Measurements from ENCODE around the gene NRF1.
"Not testable (repeated sequence)": the region's sequence is repeated elsewhere in the genome, so short reads cannot be mapped to it uniquely, and the experiment has no call there.

The NRF1 gene

DNA sequence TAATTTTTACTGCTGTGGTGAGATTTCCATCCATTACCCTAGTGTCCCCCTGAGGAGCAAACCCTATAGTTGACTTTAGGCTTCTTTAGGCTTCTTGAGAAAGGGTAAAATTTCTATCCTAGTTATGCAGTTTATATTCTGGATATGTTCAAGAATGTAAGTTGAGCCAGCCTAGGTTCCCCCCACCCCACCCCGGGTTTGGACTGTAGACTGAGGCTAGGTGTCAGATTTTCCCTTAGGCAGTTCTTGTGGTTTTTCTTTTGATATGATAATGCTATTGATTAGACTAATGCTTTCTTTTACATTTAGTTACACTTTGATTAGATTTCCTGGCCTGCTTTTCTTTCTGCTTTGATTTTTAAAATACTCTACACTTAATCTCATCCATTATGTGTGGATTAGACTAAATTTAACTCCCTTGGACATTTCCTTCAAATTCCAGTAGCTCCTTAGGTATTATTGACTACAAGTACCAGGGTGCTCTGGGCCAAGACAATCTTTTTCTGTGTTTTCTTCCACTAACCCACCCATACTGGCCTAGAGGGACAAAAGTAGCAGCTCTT lies 37.7 kb downstream of the NRF1 start:
- no peak for DNase-seq (ENCODE audit: low read depth)

DNA sequence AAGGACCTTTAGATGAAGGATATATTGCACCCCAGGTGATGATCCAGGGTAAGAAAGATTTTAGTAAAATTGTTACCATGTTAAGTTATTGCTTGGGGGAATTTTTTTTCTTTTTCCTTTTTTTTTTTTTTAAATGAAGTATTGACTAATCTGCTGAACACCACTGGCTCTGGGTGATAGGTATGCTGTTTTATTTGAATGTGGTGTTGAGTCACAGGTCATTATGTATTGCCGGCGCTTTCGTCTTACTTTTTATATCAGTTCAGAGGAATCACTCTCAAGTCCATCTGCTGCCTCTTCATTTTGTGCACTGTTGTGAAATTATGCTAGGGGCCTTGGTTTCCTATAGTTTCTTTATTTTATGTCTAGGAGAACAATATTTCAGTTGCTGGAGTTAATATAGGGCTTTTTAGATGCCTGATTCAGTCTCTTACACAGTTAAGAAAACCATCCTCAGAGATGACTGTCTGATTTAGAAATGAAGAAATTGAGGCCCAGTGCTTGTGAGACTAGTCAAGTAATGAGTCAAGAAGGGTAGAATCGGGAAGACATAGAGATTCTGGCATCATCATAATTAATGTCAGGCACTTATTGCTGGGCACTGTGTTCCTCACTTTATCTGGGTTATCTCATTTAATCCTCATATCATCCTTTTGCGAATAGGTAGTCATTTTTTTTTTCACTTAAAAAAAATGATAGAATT lies 38.7 kb downstream of the NRF1 start:
- DNase-seq (ENCODE audit: low read depth) = no peak

DNA sequence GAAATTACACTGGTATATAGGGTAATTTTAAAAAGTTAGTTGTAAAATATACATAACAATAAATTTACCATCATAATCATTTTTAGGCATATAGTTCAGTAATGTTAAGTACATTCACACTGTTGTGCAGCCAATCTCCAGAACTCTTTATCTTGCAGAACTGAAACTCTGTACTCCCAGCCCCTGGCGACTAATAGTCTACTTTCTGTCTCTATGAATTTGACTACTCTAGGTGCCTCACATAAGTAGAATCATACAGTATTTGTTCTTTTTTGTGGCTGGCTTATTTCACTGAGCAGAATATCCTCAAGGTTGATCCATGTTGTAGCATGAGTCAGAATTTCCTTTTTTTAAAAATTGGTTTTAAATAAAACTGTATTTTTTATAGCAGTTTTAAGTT lies 41.4 kb downstream of the NRF1 start:
- no peak for DNase-seq (ENCODE audit: low read depth)

DNA sequence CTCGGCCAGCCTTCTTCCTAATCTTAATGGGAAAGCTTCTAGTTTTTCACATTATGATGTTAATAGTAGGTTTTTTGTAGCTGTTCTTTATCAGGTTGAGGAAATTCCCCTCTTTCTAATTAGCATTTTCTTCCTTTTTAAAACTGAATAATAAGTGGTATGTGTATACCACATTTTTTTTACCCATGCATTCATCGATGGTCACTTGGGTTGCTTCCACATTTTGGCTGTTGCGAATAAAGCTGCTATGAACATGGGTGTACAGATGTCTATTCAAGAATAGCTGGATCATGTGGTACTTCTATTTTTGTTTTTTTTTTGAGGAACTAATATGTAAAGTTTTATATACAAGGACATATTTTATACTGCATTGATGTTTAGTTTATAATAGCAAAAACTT lies 44.3 kb downstream of the NRF1 start:
- no peak for DNase-seq (ENCODE audit: low read depth)

DNA sequence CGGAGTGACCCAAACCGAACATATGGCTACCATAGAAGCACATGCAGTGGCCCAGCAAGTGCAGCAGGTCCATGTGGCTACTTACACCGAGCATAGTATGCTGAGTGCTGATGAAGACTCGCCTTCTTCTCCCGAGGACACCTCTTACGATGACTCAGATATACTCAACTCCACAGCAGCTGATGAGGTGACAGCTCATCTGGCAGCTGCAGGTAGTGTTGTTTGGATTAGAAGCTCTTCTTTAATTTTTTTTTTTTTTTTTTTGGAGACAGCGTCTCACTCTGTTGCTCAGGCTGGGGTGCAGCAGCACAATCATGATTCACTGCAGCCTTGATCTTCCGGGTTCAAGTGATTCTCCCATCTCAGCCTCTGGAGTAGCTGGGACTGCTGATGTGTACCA lies 45.8 kb downstream of the NRF1 start:
- no peak for DNase-seq (ENCODE audit: low read depth)

DNA sequence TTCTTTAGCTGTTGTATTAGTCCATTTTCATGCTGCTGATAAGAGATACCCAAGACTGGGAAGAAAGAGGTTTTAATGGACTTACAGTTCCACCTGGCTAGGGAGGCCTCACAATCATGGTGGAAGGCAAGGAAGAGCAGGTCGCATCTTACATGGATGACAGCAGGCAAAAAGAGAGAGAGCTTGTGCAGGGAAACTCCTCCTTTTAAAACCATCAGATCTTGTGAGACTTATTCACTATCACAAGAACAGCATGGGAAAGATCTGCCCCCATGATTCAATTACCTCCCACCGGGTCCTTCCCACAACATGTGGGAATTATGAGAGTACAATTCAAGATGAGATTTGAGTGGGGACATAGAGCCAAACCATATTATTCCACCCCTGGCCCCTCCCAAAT lies 48.4 kb downstream of the NRF1 start:
- not testable (repeated sequence) for DNase-seq (ENCODE audit: low read depth)

DNA sequence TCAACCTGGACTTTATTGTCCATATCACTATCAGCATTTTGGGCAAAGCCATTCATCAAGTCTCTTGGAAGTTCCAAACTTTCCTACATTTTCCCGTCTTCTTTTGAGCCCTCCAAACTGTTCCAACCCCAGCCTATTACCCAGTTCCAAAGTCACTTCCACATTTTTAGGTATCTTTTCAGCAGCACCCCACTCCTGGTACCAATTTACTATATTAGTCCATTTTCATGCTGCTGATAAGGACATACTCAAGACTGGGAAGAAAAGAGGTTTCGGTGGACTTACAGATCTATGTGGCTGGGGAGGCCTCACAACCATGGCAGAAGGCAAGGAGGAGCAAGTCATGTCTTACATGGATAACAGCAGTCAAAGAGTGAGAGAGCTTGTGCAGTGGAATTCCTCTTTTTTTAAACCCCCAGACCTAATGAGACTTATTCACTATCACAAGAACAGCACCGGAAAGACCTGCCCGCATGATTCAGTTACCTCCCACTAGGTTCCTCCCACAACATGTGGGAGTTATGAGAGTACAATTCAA lies 50.2 kb downstream of the NRF1 start:
- DNase-seq (ENCODE audit: low read depth) = no peak

DNA sequence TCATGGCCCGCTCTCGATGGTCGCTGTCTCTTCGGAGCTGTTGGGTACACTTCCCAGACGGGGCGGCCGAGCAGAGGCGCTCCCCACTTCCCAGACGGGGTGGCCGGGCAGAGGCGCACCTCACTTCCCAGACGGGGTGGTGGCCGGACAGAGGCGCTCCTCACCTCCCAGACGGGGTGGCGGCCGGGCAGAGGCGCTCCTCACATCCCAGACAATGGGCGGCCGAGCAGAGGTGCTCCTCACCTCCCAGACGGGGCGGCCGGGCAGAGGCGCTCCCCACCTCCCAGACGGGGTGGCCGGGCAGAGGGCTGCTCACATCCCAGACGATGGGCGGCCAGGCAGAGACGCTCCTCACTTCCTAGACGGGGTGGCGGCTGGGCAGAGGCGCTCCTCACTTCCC lies 51.7 kb downstream of the NRF1 start:
- DNase-seq (ENCODE audit: low read depth) = not testable (repeated sequence)

DNA sequence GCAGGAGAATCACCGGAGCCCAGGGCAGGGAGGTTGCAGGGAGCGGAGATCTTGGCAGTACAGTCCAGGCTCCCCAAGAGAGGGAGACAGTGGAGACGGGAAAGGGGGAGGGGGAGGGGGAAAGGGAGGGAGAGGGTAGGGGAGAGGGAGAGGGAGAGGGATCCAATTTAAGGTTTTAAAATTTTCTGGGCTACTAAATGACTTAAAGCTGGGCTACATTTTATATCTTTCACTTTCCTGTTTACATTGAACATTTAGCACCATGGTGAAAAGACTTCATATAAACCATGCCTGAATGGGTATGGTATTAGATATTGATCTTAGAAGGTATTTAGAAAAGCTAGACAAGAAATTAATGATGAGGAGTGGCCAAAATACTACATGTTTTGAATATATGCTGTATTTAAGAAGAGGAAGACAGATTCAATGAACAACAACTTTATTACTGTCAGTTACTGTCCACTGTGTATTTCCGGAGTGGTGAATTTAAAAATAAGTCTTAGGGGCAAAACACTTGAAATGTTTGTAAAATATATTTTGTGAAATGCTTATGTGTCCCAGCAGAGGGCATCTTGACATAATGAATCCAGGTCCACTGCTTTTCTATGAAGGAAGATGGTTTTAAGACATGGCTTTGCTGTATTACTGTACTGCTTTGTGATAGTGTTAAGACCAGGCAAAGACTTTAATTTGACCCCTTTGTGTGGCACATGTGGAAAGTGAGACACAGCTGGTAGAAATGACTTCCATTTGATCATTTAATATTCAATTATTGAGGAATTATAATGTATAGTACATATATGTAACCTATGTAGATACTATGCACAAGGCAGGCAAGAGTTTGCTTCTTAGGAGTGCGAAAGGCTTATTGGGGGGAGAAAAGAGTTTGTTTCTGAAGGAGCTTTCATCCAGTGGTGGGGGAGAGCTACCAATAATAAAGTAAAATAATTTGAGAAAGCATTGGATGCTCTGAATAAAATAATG lies 52.8 kb downstream of the NRF1 start:
- DNase-seq (ENCODE audit: low read depth) = no peak

DNA sequence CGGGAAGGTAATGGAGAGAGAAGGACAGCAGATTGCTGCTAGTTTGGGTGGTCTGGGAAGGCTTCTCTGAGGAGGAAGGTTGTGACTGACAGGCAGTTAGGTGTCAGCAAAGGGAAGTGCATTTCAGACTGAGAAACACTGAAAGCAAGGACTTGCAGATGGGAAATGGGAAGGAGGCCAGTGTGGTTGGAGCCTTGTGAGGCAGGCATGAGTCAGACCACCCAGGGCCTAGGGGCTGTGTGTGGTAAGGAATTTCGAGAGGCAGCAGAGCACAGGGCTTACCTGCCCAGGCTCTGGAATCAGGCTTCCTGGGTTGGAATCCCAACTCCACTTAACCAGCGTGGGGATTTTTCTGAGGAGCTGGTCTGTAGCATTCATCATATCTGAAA lies 53.5 kb downstream of the NRF1 start:
- DNase-seq (ENCODE audit: low read depth) = no peak

DNA sequence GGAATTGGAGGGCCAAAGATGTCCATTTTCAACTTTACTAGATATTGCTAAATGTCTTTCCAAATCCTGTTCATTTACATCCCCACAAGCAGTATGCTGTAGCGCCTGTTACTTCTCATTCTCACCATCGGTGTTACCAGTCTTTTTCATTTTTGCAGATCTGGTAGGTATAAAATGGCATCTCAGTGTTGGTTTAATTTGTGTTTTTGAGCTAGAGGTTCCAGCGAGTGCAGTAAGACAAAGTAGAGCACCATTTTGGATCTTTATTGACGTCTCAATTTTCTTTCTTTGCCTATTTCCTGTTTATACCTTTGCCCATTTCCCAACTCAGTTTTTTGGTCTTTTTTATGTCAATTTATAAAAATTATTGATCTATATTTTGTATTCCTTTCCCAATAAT lies 55.6 kb downstream of the NRF1 start:
- DNase-seq (ENCODE audit: low read depth) = no peak

DNA sequence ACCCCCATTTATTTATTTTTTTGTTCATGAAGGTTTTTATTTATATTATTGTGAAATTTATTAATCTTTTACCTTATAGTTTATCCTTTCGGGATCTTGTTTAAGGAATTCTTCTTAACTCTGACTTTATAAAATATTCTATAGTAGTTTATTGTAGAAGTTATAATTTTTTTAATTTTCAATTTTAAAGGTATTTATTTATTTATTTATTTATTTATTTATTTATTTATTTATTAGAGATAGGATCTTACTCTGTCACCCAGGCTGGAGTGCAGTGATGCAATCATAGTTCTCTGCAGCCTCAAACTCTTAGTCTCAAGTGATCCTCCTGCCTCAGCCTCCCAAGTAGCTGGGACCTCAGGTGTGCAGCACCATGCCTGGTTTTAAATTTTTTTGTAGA lies 56.0 kb downstream of the NRF1 start:
- no peak for DNase-seq (ENCODE audit: low read depth)

DNA sequence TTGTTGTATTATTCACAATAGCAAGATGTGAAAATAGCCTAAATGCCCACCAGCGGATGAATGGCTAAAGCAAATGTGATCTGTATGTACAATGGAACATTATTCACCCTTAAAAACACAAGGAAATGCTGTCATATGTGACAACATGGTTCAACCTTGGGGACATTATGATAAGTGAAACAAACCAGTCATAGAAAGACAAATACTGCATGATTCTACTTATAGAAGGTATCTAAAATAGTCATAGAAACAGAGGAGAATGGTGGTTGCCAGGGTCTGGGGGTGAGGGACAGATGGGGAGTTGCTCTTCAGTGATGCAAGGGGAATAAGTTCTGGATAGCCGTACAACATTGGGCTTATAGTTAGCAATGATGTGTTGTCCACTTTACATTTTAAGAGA lies 58.4 kb downstream of the NRF1 start:
- DNase-seq (ENCODE audit: low read depth) = no peak

DNA sequence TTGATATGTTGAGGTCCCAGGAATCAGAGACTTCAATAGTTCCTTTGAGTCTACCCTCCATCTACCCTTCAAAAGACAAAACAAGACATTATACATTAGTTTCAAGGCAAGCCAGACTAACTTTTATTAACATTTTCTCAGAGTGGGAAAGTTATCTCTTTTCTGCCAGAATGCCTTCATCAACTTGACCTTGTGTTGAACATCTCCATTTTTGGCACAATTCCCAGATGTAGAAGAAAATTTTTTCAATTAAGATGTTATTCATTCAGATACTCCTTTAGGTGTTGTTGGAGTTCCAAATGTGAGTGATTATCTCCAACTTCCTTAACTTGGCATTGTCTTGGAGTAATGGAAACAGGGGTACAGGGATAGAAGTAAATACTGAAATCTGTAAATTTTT lies 59.1 kb downstream of the NRF1 start:
- DNase-seq (ENCODE audit: low read depth) = no peak

DNA sequence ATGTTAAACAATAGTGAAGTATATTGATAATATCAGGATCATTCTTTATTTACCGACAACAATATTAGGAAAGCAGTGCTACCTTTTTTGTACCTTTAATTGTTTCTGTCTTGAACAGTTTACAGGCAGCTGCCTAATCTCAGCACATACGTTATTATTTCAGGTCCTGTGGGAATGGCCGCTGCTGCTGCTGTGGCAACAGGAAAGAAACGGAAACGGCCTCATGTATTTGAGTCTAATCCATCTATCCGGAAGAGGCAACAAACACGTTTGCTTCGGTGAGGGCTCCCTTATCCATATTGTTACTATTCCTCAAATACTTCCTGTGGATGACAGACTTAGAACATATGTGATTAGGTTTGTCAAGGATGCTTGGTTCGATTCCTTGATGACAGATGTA lies 59.7 kb downstream of the NRF1 start:
- no peak for DNase-seq (ENCODE audit: low read depth)

DNA sequence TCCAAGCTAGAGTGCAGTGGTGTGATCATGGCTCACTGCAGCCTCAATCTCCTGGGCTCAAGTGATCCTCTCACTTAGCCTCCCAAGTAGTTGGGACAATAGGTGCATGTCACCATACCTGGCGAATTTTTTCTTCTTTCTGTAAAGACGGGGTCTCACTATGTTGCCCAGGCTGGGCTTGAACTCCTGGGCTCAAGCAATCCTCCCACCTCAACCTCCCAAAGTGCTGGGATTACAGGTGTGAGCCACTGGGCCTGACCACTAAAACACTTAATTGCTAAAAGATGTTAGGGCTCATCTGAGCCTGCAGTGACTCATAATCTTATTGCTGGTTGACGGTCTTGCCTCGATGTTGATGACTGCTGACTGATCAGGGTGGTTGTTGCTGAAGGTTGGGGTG lies 63.0 kb downstream of the NRF1 start:
- not testable (repeated sequence) for DNase-seq (ENCODE audit: low read depth)

DNA sequence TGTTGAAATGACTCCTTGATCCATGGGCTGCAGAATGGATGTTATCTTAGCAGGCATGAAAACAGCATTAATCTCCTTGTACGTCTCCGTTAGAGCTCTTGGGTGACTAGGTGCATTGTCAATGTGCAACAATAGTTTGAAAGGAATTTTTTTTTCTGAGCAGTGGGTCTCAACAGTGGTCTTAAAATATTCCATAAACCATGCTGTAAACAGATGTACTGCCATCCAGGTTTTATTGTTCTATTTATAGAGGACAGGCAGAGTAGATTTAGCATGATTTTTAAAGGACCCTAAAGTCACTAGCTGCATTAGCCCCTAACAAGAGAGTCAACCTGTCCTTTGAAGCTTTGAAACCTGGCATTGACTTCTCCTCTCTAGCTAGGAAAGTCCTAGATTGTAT lies 64.0 kb downstream of the NRF1 start:
- DNase-seq (ENCODE audit: low read depth) = no peak

DNA sequence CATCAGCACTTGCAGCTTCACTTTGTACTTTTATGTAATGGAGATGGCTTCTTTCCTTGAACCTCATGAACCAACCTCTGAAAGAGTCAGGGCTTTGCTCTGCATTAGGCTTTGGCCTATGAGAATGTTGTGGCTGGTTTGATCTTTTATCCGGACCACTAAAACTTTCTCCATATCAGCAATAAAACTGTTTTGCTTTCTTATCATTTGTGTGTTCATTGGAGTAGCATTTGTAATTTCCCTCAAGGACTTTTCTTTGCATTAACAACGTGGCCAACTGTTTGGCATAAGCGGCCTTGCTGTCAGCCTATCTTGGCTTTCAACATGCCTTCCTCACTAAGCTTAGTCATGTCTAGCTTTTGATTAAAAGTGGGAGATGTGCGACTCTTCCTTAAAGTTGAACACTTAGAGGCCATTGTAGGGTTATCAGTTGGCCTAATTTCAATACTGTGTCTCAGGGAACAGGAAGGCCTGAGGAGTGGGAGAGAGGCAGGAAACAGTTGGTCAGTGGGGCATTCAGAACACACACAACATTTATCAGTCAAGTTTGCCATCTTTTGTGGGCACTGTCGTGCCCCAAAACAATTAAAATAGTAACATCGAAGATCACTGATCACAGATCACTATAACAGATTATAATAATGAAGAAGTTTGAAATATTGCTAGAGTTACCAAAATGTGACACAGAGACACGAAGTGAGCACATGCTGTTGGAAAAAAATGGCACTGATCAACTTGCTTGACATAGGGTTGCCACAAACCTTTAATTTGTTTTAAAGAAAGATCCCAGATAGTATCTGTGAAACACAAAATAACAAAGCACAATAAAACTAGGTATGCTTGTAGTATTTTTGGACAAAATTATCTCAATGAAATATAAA lies 64.7 kb downstream of the NRF1 start:
- no peak for DNase-seq (ENCODE audit: low read depth)

DNA sequence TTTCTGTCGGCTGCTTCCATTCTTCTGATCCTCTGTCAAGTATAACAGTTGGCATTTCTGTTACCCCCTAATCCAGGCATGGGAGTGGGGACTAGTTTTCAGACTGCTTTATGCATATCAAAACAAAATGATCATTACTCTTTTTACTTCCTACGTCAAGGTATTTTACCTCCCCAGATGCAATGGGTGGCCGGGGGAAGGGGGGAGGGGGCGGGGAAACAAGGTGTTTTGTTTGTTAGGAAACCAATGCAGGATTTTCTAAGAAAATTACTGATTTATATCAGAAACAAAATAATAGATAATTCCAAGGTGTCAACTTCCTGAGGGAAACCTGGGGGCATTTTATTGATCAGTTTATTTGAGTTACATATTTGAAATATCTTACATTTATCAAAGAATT lies 66.3 kb downstream of the NRF1 start:
- DNase-seq (ENCODE audit: low read depth) = no peak

DNA sequence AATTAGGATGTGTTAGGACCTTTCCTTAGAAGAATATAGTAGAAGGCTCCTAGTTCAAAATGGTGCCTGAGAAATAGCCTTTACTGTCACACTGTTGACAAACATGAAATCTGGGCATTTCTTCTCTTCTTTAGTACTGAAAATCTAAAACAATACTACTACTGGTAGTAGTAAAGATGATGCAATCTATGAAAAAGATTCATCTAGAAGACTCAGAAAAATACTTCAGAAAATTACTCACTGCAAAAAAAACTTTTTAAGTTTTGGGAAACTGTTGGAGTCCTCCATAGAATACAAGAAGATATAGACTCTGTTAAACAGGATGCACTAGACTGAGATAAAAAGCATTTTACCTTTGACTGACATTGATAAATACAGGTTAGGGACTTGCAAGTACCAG lies 67.1 kb downstream of the NRF1 start:
- no peak for DNase-seq (ENCODE audit: low read depth)

DNA sequence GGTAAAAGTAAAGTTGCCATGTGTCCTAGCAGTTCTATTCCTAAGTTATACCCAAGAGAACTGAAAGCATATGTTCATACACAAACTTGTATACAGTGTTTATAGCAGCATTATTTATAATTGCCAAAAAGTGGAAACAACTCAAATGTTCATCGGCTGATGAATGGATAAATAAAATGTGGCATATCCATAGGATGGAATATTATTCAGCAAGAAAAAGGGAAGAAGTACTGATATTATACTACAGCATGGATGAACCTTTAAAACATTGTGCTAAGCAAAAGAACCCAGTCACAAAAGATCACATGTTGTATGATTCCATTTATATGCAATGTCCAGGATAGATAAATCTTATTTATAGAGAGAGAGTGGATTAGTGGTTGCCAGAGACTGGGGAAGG lies 68.9 kb downstream of the NRF1 start:
- DNase-seq (ENCODE audit: low read depth) = no peak

DNA sequence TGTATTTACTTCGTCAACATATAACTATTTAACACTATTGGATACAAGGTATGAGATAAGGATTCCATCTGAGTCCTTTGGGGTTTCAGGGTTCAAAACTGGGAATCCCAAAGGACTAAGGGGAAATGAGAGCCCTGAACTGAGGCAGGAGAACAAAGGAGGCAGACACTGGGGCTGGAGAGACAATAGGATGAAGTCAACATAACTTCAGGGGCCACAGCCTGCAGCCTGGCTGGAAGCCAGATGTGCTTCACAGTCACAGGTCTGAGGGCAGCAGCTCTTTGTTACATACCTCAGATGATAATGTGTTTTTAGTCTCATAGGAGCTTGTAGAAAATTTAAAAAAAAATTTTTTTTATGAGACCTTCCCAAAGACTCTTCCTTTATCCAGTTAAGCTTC lies 73.3 kb downstream of the NRF1 start:
- DNase-seq (ENCODE audit: low read depth) = no peak

Data from stimulated activated CD8-positive, alpha-beta memory T cell treated with anti-CD3 and anti-CD28 coated beads, Interleukin-12 subunit alpha, Interleukin-12 subunit beta, amount 100 ng/mL, for 1 hour (primary cell).